DND-41 (cell line): ENCODE measurements around the gene NAA50.

ENCODE experiments used
- CTCF ChIP-seq: IDR thresholded peaks from 2 replicates; pipeline ENCODE4 v1.5.1; 2012; ENCODE audit warnings: borderline replicate concordance, low read length, moderate library complexity, mild to moderate bottlenecking; ENCODE audit not compliant: poor library complexity, severe bottlenecking; ENCODE audit errors: extremely low read depth
- EZH2 ChIP-seq: IDR thresholded peaks from 3 replicates; pipeline ENCODE4 v1.6.1; 2012; ENCODE audit warnings: borderline replicate concordance, low read depth, mild to moderate bottlenecking, moderate library complexity, low read length, inconsistent platforms; ENCODE audit not compliant: severe bottlenecking

GRCh38 chr3:113773381-113773780, 27.3 kb upstream of the NAA50 start:
- TF ChIP-seq CTCF (no peak), EZH2 (no peak)
